Tibial nerve (tissue), 4 donors: ENCODE results near the gene PANX2.
A peak's percentile ranks its signal among the peaks of the same experiment; 100 is the strongest.

Experiments
- CTCF ChIP-seq, 5 experiments: fragments of 200-600 bp in 3 of 5; fragments of 450-650 bp in 2 of 5; sonication (generic) in 3 of 5; IDR thresholded peaks; one replicate each; pipeline ENCODE4 v1.5.1; 2016 to 2019; ENCODE audit warnings: antibody characterized with exemption in 5 of 5, mild to moderate bottlenecking in 3 of 5, moderate library complexity in 2 of 5
- EP300 ChIP-seq, 2 donors: sonication (generic); formaldehyde crosslinking; IDR thresholded peaks; one replicate each; pipeline ENCODE4 v1.6.1; 2017; ENCODE audit warnings: antibody characterized with exemption in 2 of 2, mild to moderate bottlenecking in 1 of 2
- POLR2A ChIP-seq, 2 donors: fragments of 450-650 bp; IDR thresholded peaks; one replicate each; pipeline ENCODE4 v1.6.1; 2017; ENCODE audit warnings: antibody characterized with exemption in 2 of 2, mild to moderate bottlenecking in 2 of 2, moderate library complexity in 2 of 2

- TF ChIP-seq CTCF (IDR thresholded peaks at IDR 0.05) (peak; percentile 29 to 67 (median 56)), POLR2A (IDR thresholded peaks at IDR 0.05) (no peak), EP300 (IDR thresholded peaks at IDR 0.05) (no peak)
Measured at GRCh38 chr22:50148991-50149721, 21.4 kb upstream of the PANX2 start.
